Measurements from ENCODE around the gene LIN54. TPM values are rescaled to one million over a fixed set of nuclear protein-coding genes. Genes with fewer than 3 reads are reported as not detected.

Gene LIN54
- polyA plus RNA-seq, 1 of the 3 experiments (the other 2 are of a cell fraction) = 6.4 TPM

- TF ChIP-seq CTCF (IDR thresholded peaks at IDR 0.05) = no peak
- no peak for TF ChIP-seq IRF3 (IDR thresholded peaks at IDR 0.05; ENCODE audit: low read depth, low read length)
- no peak for TF ChIP-seq NFIC (IDR thresholded peaks at IDR 0.05; ENCODE audit: borderline replicate concordance)
These were observed 125.2 kb downstream of the LIN54 start (continued) for GRCh38 chr4:82885410-82885809.

Small RNA genes within 50 kb of the gene (small RNA-seq; reads per million reads assigned to genes)
- gene RF00019 (0 reads per million in 7 experiments), gene RNU6-615P (0 reads per million in 7 experiments)

Other genes with a start within 250 kb of the LIN54 start
- 23.7 and 28.0 TPM in 2 replicates for gene SCD5, start 212.0 kb downstream of the LIN54 start, polyA plus RNA-seq (2012; rRNA removed)
- gene SEC31A, start 119.7 kb downstream of the LIN54 start, polyA plus RNA-seq (2012; rRNA removed) = 147 and 191 TPM in 2 replicates
- 1.5 and 1.6 TPM in 2 replicates for gene THAP9, start 110.1 kb downstream of the LIN54 start, polyA plus RNA-seq (2012; rRNA removed)
- 32.2 and 33.9 TPM in 2 replicates for gene COPS4, start 24.4 kb upstream of the LIN54 start, polyA plus RNA-seq (2012; rRNA removed)
- gene PLAC8, start 103.9 kb upstream of the LIN54 start, polyA plus RNA-seq (2012; rRNA removed) = 11.2 and 11.3 TPM in 2 replicates